Measurements from ENCODE around the gene CPSF4L. TPM values are rescaled to one million over a fixed set of nuclear protein-coding genes. Genes with fewer than 3 reads are reported as not detected.

Gene CPSF4L
- polyA plus RNA-seq, 3 donors = not detected

- DNase-seq = no peak
- Mint-ChIP-seq H3K27me3 (ENCODE audit: low read depth in 3 of 3) (peaks cover 2 to 8% (median 3%) of the 10 kb centered on the region in 3 donors), H3K9me3 (no peaks in the 10 kb centered on the region), H3K27ac (peak overlapping the region in 3 of 7 donors; percentile 56 to 73 (median 60)), H3K36me3 (peaks cover 11 to 12% of the 10 kb centered on the region in 2 donors), H3K4me3 (no peak overlapping the region), H3K4me1 (peaks cover 59% of the 10 kb centered on the region)
- WGBS (ENCODE audit: insufficient coverage) = 76% methylated on average over 8 of the region's 9 CpGs
- H3K27ac ChIP-seq (ENCODE audit: low read depth in 1 of 2, low read length in 2 of 2) = no peak overlapping the region
- intact Hi-C loops (cut with micrococcal nuclease) = no loop called here
- no peak overlapping the region for H3K4me3 ChIP-seq (replicated peaks in 1 of 3; ENCODE audit: low read depth in 2 of 3, low read length in 3 of 3)
- peaks cover 44 to 52% of the 10 kb centered on the region in 2 donors for H3K4me1 ChIP-seq (ENCODE audit: control insufficient read depth in 1 of 2, insufficient read depth in 2 of 2, low read length in 2 of 2)
- H3K27me3 ChIP-seq (ENCODE audit: control insufficient read depth in 2 of 2, insufficient read depth in 2 of 2, low read length in 2 of 2) = no peaks in the 10 kb centered on the region
- peaks cover 55% of the 10 kb centered on the region for H3K79me2 ChIP-seq (ENCODE audit: insufficient read depth, low read length)
- no peak for TF ChIP-seq CTCF (IDR thresholded peaks at IDR 0.05)
- no peaks in the 10 kb centered on the region for H3K36me3 ChIP-seq (replicated peaks in 1 of 2; ENCODE audit: control insufficient read depth in 1 of 2, insufficient read depth in 2 of 2, low read length in 2 of 2)
- no peak overlapping the region for H2AFZ ChIP-seq (ENCODE audit: insufficient read depth, low read depth, low read length, poor library complexity, severe bottlenecking)
- H4K20me1 ChIP-seq (ENCODE audit: insufficient read depth, low read length) = peaks cover 16% of the 10 kb centered on the region
- H3K9me3 ChIP-seq (replicated peaks in 1 of 2; ENCODE audit: control insufficient read depth in 1 of 2, insufficient read depth in 1 of 2, low read length in 2 of 2) = no peaks in the 10 kb centered on the region
- H3K9ac ChIP-seq (ENCODE audit: insufficient read depth, low read length, poor library complexity, severe bottlenecking) = no peak overlapping the region
- no peak overlapping the region for H3K4me2 ChIP-seq (replicated peaks; ENCODE audit: extremely low read depth, low read length, poor library complexity, severe bottlenecking)
Measured at GRCh38 chr17:73293480-73293911, 31.8 kb upstream of the CPSF4L start.

- 94% methylated on average over 10 of the region's 11 CpGs for WGBS (ENCODE audit: insufficient coverage)
- H3K9ac ChIP-seq (ENCODE audit: insufficient read depth, low read length, poor library complexity, severe bottlenecking) = no peak overlapping the region
Measured at GRCh38 chr17:73293031-73293430, 31.4 kb upstream of the CPSF4L start.

More at GRCh38 chr17:73293031-73293430, 31.4 kb upstream of the CPSF4L start:
- no peak overlapping the region for H2AFZ ChIP-seq (ENCODE audit: insufficient read depth, low read depth, low read length, poor library complexity, severe bottlenecking)
- H3K36me3 ChIP-seq (replicated peaks in 1 of 2; ENCODE audit: control insufficient read depth in 1 of 2, insufficient read depth in 2 of 2, low read length in 2 of 2) = no peaks in the 10 kb centered on the region
- H3K9me3 Mint-ChIP-seq = no peaks in the 10 kb centered on the region
- H3K4me2 ChIP-seq (replicated peaks; ENCODE audit: extremely low read depth, low read length, poor library complexity, severe bottlenecking) = no peak overlapping the region
- no peak for TF ChIP-seq CTCF (IDR thresholded peaks at IDR 0.05)
- no peak overlapping the region for H3K27ac ChIP-seq (ENCODE audit: low read depth in 1 of 2, low read length in 2 of 2)
- no peak overlapping the region for H3K4me3 ChIP-seq (replicated peaks in 1 of 3; ENCODE audit: low read depth in 2 of 3, low read length in 3 of 3)
- peaks cover 55% of the 10 kb centered on the region for H3K4me1 Mint-ChIP-seq
- H3K4me1 ChIP-seq (ENCODE audit: control insufficient read depth in 1 of 2, insufficient read depth in 2 of 2, low read length in 2 of 2) = peaks cover 39 to 49% of the 10 kb centered on the region in 2 donors
- DNase-seq = no peak
- peaks cover 2 to 7% (median 3%) of the 10 kb centered on the region in 3 donors for H3K27me3 Mint-ChIP-seq (ENCODE audit: low read depth in 3 of 3)
- no peaks in the 10 kb centered on the region for H3K27me3 ChIP-seq (ENCODE audit: control insufficient read depth in 2 of 2, insufficient read depth in 2 of 2, low read length in 2 of 2)
- peaks cover 52% of the 10 kb centered on the region for H3K79me2 ChIP-seq (ENCODE audit: insufficient read depth, low read length)
- peaks cover 11% of the 10 kb centered on the region for H4K20me1 ChIP-seq (ENCODE audit: insufficient read depth, low read length)
- H3K36me3 Mint-ChIP-seq = peaks cover 13% of the 10 kb centered on the region in 2 donors
- H3K9me3 ChIP-seq (replicated peaks in 1 of 2; ENCODE audit: control insufficient read depth in 1 of 2, insufficient read depth in 1 of 2, low read length in 2 of 2) = no peaks in the 10 kb centered on the region
- intact Hi-C loops (cut with micrococcal nuclease) = no loop called here
- H3K27ac Mint-ChIP-seq = peak overlapping the region in 2 of 7 donors; percentile 56 to 73
- no peak overlapping the region for H3K4me3 Mint-ChIP-seq

Data from CD14-positive monocyte (primary cell).